ENCODE results near the gene SYCP2. TPM values are rescaled to one million over a fixed set of nuclear protein-coding genes. Genes with fewer than 3 reads are reported as not detected.
A peak's percentile ranks its signal among the peaks of the same experiment; 100 is the strongest.

The SYCP2 gene
- total and polyA plus RNA-seq, 7 donors, result 0.29 to 1.1 (median 0.49) TPM

DNA sequence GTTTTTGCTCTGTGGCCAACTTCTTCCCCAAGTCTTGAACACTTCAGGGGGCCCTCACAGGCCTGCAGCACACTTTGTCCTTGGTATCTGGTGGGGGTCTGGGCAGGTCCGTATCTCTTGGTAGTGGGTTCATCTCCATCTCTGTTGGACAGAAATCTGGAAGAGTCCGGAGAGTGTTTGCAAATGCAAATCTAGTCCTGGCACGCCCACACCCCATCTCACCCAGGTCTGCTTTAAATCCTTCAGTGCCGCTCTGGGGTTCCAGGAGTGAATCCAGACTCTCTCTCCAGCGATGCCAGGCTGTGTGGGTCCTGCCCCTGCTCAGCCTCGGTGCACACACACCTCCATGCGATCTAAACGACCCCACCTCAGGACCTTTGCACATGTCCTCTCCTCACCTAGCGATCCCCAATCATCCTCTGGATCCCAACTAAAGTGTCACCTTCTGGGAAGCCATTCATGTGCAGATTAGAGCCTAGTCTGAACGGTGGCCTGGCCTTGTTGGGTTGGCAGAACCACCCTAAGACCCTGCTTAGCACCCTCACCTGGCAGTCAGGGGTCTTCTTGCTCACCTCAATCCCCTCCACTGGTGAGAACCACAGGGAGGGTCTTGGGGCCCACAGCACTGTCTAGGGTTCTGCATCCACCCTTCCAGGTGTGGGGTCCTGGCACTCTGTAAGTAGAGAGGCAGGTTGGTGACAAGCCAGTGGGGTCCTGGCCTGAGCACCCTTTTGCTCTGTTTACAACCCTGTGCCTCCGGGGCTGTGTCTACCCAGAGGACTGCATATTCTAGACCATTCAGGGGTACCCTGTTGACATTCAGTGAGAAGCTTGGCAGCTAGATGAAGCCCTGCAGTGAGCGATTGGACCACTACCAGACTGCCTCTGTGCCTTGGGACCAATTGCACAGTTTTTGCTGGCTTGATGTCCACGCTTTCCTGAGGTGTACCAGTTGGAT lies 100.8 kb downstream of the SYCP2 start:
- Histone ChIP-seq H3K27ac (no peak overlapping the region), H3K4me1 (no peaks in the 10 kb centered on the region), H3K4me3 (no peak overlapping the region), H3K9me3 (no peaks in the 10 kb centered on the region), H3K36me3 (ENCODE audit: insufficient read depth in 1 of 2, low read depth in 1 of 2) (no peaks in the 10 kb centered on the region), H3K27me3 (ENCODE audit: insufficient read depth in 3 of 3, low read length in 2 of 3) (peaks cover 0 to 52% (median 4%) of the 10 kb centered on the region in 3 donors)
- intact Hi-C loops (cut with DNase I), result no loop called here
- ATAC-seq, result no peak
- 84 to 91% (median 85%) methylated on average over 13 of the region's 13 CpGs for WGBS, 3 donors
- peak in 1 of 2 donors; percentile 28 for DNase-seq
- TF ChIP-seq, protein P1, sequence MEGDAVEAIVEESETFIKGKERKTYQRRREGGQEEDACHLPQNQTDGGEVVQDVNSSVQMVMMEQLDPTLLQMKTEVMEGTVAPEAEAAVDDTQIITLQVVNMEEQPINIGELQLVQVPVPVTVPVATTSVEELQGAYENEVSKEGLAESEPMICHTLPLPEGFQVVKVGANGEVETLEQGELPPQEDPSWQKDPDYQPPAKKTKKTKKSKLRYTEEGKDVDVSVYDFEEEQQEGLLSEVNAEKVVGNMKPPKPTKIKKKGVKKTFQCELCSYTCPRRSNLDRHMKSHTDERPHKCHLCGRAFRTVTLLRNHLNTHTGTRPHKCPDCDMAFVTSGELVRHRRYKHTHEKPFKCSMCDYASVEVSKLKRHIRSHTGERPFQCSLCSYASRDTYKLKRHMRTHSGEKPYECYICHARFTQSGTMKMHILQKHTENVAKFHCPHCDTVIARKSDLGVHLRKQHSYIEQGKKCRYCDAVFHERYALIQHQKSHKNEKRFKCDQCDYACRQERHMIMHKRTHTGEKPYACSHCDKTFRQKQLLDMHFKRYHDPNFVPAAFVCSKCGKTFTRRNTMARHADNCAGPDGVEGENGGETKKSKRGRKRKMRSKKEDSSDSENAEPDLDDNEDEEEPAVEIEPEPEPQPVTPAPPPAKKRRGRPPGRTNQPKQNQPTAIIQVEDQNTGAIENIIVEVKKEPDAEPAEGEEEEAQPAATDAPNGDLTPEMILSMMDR (IDR thresholded peaks at IDR 0.05), result no peak

DNA sequence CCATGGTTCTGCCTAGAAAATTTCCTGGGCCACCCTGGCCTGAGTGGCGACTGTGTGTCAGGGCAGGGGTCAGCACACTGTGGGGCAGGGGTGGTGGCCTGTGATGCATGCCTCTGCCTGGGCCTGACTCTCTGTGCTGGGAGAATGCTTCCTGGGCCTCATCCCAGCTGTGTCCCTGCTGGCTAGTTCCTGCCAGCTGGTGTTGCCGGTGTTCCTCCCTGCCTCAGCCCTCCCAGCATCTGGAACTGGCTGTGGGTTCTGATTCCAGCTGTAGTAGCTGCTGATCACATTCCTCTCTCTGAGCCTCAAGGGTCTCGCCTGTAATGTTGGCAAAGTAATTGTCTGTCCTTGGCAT lies 101.5 kb downstream of the SYCP2 start:
- DNase-seq (peak in 1 of 2 donors; percentile 68), ATAC-seq (peak in 1 of 4 donors; percentile 29)
- intact Hi-C loops (cut with DNase I), result no loop called here
- Histone ChIP-seq H3K27ac (no peak overlapping the region), H3K4me3 (no peak overlapping the region), H3K9me3 (no peaks in the 10 kb centered on the region), H3K4me1 (no peaks in the 10 kb centered on the region), H3K27me3 (ENCODE audit: insufficient read depth in 3 of 3, low read length in 2 of 3) (peaks cover 0 to 44% (median 4%) of the 10 kb centered on the region in 3 donors), H3K36me3 (ENCODE audit: insufficient read depth in 1 of 2, low read depth in 1 of 2) (no peaks in the 10 kb centered on the region)
- WGBS, 3 donors, result 25 to 62% (median 49%) methylated on average over 3 of the region's 3 CpGs
- TF ChIP-seq, protein P1 (IDR thresholded peaks at IDR 0.05), result no peak

GRCh38 chr20:59831024-59831915 lies 102.2 kb downstream of the SYCP2 start:
- Histone ChIP-seq H3K27ac (no peak overlapping the region), H3K4me1 (no peaks in the 10 kb centered on the region), H3K4me3 (no peak overlapping the region), H3K36me3 (ENCODE audit: insufficient read depth in 1 of 2, low read depth in 1 of 2) (no peaks in the 10 kb centered on the region), H3K9me3 (no peaks in the 10 kb centered on the region), H3K27me3 (ENCODE audit: insufficient read depth in 3 of 3, low read length in 2 of 3) (peaks cover 0 to 39% (median 4%) of the 10 kb centered on the region in 3 donors)
- no peak for ATAC-seq
- TF ChIP-seq, protein P1 (IDR thresholded peaks at IDR 0.05), result no peak
- intact Hi-C loops (cut with DNase I), result no loop called here
- 35 to 53% (median 53%) methylated on average over 23 of the region's 23 CpGs for WGBS, 3 donors
- no peak for DNase-seq

DNA sequence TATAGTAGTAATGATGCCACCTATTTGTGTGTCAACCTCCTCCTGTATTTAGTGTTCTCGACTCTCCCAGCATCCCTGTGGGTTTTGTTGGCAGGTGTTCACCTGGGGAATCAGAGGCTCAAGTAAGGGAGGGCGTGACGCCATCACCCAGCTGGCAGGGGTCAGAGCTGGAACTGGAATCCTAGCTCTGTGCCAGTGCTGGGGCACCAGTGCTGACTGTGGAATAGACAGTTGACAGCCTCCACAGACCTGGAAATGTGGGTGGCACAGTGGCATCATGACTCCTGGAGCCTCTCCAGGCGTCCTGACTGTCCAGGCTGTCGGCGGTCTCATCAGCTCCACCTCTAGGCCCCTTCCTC lies 102.8 kb downstream of the SYCP2 start:
- 46 to 53% (median 49%) methylated on average over 6 of the region's 6 CpGs for WGBS, 3 donors
- H3K27me3 ChIP-seq (ENCODE audit: insufficient read depth in 3 of 3, low read length in 2 of 3), result peaks cover 0 to 34% (median 4%) of the 10 kb centered on the region in 3 donors
- intact Hi-C loops (cut with DNase I), result no loop called here
- no peaks in the 10 kb centered on the region for H3K36me3 ChIP-seq (ENCODE audit: insufficient read depth in 1 of 2, low read depth in 1 of 2)
- H3K4me1 ChIP-seq, result no peaks in the 10 kb centered on the region
- DNase-seq, result no peak
- TF ChIP-seq, protein P1 (IDR thresholded peaks at IDR 0.05), result no peak
- no peak overlapping the region for H3K27ac ChIP-seq
- no peaks in the 10 kb centered on the region for H3K9me3 ChIP-seq
- no peak for ATAC-seq
- no peak overlapping the region for H3K4me3 ChIP-seq
